Stimulated activated CD8-positive, alpha-beta memory T cell treated with anti-CD3 and anti-CD28 coated beads, Interleukin-12 subunit alpha, Interleukin-12 subunit beta, amount 100 ng/mL, for 24 hours (primary cell): ENCODE measurements around the gene KAZALD1.
A peak's percentile ranks its signal among the peaks of the same experiment; 100 is the strongest.

Source experiments
- DNase-seq: peaks from one replicate; pipeline ENCODE4 v3.0.0-alpha.2; 2020; ENCODE audit errors: extremely low read depth

Gene KAZALD1

DNA sequence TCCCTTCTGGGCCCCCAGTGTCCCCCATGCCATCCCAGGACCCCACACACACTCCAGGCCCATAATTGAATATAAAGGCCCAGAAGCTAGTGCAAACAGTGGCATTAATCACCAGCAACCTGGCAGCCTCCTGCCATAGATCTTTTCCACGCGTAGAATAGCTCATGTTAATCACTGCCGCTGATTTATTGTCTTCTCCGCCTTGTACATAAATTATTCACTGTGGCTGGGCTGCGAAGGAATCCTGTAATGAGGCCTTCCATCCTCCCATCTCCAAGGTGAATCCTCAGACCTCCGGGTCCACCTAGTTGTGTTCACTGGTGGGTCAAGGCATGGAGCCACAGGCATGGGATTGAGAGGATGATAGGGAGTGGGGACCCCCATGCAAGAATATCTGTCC is 33.2 kb downstream of the KAZALD1 start:
- no peak for DNase-seq

- peak; percentile 17 for DNase-seq
Measured at GRCh38 chr10:101095550-101096213, 33.9 kb downstream of the KAZALD1 start.

GRCh38 chr10:101096378-101096777 is 34.6 kb downstream of the KAZALD1 start:
- DNase-seq: no peak

GRCh38 chr10:101097881-101098280 is 36.1 kb downstream of the KAZALD1 start:
- DNase-seq: no peak

DNA sequence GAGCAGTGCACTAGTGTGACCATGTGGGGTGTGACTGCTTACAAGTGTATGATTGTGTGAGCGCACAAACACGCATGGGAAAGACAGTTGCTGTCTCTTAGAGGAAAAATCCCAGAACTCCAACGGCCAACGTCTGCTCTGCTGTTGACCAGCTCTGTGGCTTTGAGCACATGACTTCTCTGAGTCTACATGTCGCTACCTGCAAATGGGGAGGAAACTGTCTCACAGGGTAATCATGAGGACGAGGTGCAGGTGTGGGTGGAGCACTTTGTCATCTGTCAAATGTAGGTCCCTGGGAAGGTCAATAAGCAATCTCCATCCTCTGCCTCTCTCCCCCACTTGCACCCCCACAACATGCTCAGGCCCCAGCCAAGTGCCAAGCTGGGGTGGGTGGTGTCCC is 38.1 kb downstream of the KAZALD1 start:
- DNase-seq: no peak

DNA sequence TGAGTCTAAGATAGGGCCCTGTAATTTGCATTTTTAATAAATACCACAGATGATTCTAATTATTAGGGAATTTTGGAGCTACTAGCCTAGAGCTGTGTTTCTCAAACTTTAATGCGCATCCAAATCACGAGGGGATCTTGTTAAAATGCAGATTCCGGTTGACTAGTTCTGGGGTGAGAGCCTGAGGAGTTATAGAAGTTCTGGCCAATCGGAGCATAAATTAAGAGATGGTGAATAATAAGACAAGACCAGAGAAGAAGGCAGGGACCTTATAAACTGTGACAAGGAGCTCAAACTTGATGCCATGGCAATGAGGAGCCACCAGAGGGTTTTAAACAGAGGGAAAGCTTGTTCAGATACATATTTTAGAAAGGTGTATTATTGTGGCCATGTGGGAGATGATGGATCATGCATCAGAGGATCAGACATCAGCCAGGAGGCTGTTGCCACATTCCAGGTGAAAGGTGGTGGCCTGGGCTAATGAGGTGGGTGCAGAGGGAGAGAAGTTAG is 39.6 kb downstream of the KAZALD1 start:
- DNase-seq: no peak

- no peak for DNase-seq
Measured at GRCh38 chr10:101103430-101103829, 41.6 kb downstream of the KAZALD1 start.

DNA sequence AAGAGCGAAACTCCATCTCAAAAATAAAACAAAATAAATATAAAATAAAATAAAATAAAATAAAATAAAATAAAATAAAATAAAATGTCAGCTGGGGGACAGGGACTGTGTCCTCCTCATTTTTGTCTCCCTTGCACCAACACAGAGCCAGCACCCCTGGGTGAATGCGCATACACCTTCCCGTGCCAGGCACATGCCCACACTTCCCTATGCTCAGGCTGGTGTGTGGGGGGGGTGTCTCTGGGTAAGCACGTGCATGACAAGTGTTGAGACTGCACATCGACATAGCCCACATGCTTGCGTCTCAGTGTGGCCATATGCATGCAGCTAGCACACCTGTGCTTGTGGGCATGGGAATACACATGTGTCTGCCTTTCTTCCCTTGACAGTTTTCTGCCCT is 44.6 kb downstream of the KAZALD1 start:
- DNase-seq: no peak

DNA sequence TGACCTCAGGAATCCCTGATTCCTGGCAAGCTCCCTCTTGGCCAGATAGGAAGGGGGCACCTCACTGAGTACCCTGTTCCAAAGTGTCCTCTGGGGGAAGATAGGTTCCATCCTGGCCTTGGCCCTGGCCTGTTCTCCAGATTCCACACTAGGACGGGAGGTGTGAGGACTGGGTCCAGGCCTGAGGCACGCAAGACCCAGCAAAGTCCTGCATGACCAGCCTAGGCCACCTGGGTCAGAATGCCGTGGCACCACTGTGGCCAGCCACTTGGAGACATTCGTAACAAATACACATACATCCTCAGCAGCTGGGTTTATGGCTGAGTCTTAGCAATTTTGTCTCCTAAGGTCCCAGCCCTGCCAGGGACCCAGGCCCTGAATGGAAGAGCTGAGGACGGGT is 46.0 kb downstream of the KAZALD1 start:
- no peak for DNase-seq

DNA sequence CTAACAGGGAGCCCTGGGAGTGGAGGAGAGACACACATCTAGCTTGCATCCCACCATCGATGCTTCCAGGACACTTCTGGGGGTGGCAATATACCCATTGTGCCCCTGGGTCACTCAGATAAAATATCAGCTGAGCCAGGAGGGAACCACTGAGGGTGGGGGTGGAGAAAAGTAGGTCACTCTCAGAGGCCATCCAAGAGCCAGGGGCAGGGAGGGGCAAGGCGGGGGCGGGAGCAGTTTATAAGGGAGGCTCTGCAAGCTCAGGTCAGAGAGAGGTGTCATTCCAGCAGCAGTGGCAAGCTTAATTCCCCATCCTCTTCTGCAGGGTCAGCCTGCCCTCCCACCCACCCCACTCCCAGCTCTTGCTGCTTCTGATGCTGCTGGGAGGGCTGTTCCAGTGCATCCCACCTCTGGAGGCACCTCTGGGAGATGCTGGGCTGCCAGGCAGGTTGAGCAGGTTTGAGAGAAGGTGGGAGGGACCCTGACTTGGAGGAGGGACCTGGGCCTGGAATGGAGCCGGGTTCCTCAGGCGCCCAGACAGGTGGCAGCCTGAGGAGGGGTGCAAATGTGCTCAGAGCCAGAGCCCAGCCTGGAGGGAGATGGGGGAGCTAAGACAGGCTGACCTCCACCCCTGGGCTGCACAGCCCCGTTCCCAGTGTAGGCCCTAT is 49.2 kb downstream of the KAZALD1 start:
- no peak for DNase-seq

GRCh38 chr10:101111547-101111946 is 49.8 kb downstream of the KAZALD1 start:
- DNase-seq: no peak

DNA sequence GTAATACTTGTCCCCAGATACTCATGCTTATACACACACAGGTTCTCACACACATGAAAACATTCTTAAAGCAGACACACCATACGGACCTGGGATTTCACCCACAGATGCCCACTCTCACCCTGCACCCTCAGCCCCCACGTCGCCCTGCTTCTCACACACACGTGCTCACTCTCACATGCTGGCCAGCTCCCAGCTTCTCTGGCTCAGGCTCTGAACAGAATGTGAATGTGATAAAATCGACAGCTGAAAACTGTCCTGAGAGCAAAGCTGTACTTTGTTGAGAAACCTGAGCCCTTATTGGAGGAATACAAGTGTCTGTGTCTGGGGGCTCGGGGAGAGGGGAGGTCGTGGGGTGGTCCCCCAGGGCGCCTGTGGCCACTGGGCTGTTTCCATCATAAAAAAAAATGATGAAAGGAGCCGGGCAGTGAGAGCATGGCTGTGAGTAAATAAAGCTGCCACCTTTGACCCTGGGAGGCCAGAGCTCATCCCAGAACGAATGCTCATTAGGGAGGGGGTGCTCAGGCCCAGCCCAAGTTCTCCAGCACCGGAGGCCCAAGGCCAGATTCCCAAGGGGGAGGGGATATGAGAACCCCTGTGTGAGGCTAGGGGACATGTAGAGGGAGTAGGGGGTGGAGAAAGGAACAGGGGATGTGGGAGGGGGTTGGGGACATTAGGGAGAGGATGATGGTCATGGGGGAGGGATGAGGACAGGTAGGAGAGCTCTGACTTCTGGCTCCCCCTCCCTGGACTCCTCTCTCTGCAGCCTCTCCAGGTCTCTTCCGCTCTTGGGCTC is 51.2 kb downstream of the KAZALD1 start:
- no peak for DNase-seq

DNA sequence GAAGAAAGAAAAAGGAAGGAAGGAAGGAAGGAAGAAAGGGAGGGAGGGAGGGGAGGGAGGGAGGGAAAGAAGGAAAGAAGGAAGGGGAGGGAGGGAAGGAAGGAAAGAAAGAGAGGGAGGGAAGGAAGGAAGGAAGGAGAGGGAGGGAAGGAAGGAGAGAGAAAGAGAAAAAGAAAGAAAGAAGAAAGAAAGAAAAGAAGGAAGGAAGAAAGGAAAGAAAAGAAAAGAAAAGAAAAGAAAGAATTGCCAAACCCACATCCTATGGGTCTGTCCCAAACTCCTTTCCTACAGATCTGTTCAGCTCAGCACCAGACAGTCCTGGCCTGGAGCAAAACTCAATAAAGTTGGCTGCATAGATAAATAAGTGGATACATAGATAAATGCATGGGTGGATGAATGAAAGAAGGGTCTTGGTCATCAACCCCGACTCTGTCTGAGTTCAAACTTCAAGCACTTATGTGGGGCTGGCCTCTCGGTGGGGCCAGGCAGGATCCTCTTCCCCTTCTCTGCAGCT is 52.2 kb downstream of the KAZALD1 start:
- no peak for DNase-seq

DNA sequence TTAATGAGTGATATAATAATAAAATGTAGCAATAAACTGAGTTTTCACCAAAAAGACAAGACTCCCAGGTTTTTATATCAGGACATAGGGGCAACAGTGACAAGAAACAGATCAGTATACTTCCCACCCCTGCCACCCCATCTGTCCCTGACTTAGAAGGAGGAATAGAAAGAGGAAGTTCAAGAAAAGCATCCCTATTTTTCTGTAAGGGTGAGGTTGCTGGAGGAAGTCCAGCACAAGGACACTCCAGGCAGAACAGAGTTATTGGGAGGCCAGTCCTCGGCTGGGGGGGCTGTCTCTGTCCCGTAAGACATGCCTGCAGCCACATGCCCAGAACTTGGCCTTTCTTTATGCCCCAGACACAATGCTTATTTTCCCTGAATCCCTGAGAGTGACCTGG is 52.9 kb downstream of the KAZALD1 start:
- DNase-seq: no peak
